Smooth muscle cell (in vitro differentiated cells): ENCODE results near the gene ANGEL2. TPM values are rescaled to one million over a fixed set of nuclear protein-coding genes. Genes with fewer than 3 reads are reported as not detected.

Experiments
- DNase-seq: peaks from one replicate; lab custom pipeline; 2025; ENCODE audit not compliant: unreplicated experiment; lab: John Stamatoyannopoulos, UW
- H2AFZ ChIP-seq: fragments of 200-600 bp; sonication (generic); 2 replicates; pipeline ENCODE4 v1.6.0; 2016; ENCODE audit warnings: antibody characterized with exemption, low read depth, mild to moderate bottlenecking
- H3F3A ChIP-seq: fragments of 200-600 bp; sonication (generic); 2 replicates; pipeline ENCODE4 v1.6.0; 2017; ENCODE audit warnings: antibody characterized with exemption, low read depth
- H3K27ac ChIP-seq: fragments of 200-600 bp; sonication (generic); 2 replicates; pipeline ENCODE4 v1.5.1; 2016; ENCODE audit warnings: low read depth, mild to moderate bottlenecking
- H3K27me3 ChIP-seq: fragments of 200-600 bp; sonication (generic); 2 replicates; pipeline ENCODE4 v1.6.1; 2016; ENCODE audit warnings: low read depth, mild to moderate bottlenecking
- H3K36me3 ChIP-seq: fragments of 200-600 bp; sonication (generic); 2 replicates; pipeline ENCODE4 v1.5.1; 2016; ENCODE audit warnings: low read depth
- H3K4me1 ChIP-seq: fragments of 200-600 bp; sonication (generic); 2 replicates; pipeline ENCODE4 v1.5.1; 2016; ENCODE audit warnings: low read depth
- H3K4me2 ChIP-seq: fragments of 200-600 bp; sonication (generic); 2 replicates; pipeline ENCODE4 v1.6.0; 2016; ENCODE audit warnings: mild to moderate bottlenecking
- H3K4me3 ChIP-seq: fragments of 200-600 bp; sonication (generic); 2 replicates; pipeline ENCODE4 v1.5.1; 2016; ENCODE audit warnings: mild to moderate bottlenecking
- H3K79me2 ChIP-seq: fragments of 200-600 bp; sonication (generic); 2 replicates; pipeline ENCODE4 v1.6.0; 2016; ENCODE audit warnings: low read depth, mild to moderate bottlenecking
- H3K9ac ChIP-seq: fragments of 200-600 bp; sonication (generic); 2 replicates; pipeline ENCODE4 v1.6.0; 2016; ENCODE audit warnings: low read depth
- H3K9me3 ChIP-seq: fragments of 200-600 bp; sonication (generic); replicated peaks from 2 replicates; pipeline ENCODE4 v1.5.1; 2016; ENCODE audit warnings: low read depth
- H4K20me1 ChIP-seq: fragments of 200-600 bp; sonication (generic); 2 replicates; pipeline ENCODE4 v1.6.0; 2016; ENCODE audit warnings: low read depth
- WGBS: methylation state at CpG from one replicate; pipeline ENCODE4 v1.1.7; 2016; ENCODE audit warnings: low lambda C conversion rate; 5-methylcytosine and 5-hydroxymethylcytosine counted together
- polyA plus RNA-seq: library from polyadenylated mRNA; unstranded; fragments of >200 nt; fragmentation: Nextera tagmentation; extraction: Ambion mirVana; gene quantifications from 2 replicates; pipeline ENCODE4 v1.2.1, GENCODE V29; 2016
- total RNA-seq: library from RNA; depleted of rRNA; stranded (reverse); fragments of >200 nt; gene quantifications from 2 replicates; pipeline ENCODE4 v1.2.3, GENCODE V29; 2014
- TF ChIP-seq, protein P1 (sequence below): fragments of 200-600 bp; sonication (generic); IDR thresholded peaks from 2 replicates; pipeline ENCODE4 v1.5.1; 2017; ENCODE audit warnings: borderline replicate concordance, mild to moderate bottlenecking, antibody characterized with exemption; ENCODE audit not compliant: insufficient read depth, poor library complexity, severe bottlenecking

Gene ANGEL2
- total and polyA plus RNA-seq, 2 experiments from 2014 or later = 13.1 to 29.7 TPM

- WGBS = 87% methylated on average over 2 of the region's 2 CpGs
- H3K36me3 ChIP-seq = no peaks in the 10 kb centered on the region
- TF ChIP-seq, protein P1, sequence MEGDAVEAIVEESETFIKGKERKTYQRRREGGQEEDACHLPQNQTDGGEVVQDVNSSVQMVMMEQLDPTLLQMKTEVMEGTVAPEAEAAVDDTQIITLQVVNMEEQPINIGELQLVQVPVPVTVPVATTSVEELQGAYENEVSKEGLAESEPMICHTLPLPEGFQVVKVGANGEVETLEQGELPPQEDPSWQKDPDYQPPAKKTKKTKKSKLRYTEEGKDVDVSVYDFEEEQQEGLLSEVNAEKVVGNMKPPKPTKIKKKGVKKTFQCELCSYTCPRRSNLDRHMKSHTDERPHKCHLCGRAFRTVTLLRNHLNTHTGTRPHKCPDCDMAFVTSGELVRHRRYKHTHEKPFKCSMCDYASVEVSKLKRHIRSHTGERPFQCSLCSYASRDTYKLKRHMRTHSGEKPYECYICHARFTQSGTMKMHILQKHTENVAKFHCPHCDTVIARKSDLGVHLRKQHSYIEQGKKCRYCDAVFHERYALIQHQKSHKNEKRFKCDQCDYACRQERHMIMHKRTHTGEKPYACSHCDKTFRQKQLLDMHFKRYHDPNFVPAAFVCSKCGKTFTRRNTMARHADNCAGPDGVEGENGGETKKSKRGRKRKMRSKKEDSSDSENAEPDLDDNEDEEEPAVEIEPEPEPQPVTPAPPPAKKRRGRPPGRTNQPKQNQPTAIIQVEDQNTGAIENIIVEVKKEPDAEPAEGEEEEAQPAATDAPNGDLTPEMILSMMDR = no peak
Measured at GRCh38 chr1:213054142-213054541, 38.5 kb upstream of the ANGEL2 start.

GRCh38 chr1:213053455-213053854, 37.8 kb upstream of the ANGEL2 start:
- Histone ChIP-seq H4K20me1 (peaks cover 62% of the 10 kb centered on the region), H3K27me3 (no peaks in the 10 kb centered on the region), H3K4me3 (no peak overlapping the region), H3K79me2 (peaks cover 69% of the 10 kb centered on the region), H3K9me3 (no peaks in the 10 kb centered on the region), H3K4me1 (peaks cover 7% of the 10 kb centered on the region), H3K4me2 (peak overlapping the region; percentile 95), H3K27ac (no peak overlapping the region), H3K9ac (no peak overlapping the region), H3K36me3 (no peaks in the 10 kb centered on the region), H2AFZ (no peak overlapping the region), H3F3A (peaks cover 6% of the 10 kb centered on the region)
- TF ChIP-seq, protein P1 = no peak
- no peak for DNase-seq

More at GRCh38 chr1:213054142-213054541, 38.5 kb upstream of the ANGEL2 start:
- no peak for DNase-seq
- Histone ChIP-seq H3K4me3 (no peak overlapping the region), H3K4me2 (no peak overlapping the region), H2AFZ (no peak overlapping the region), H3K27me3 (no peaks in the 10 kb centered on the region), H3K9ac (no peak overlapping the region), H3K9me3 (no peaks in the 10 kb centered on the region), H3K27ac (no peak overlapping the region), H3K4me1 (peaks cover 7% of the 10 kb centered on the region), H4K20me1 (peaks cover 68% of the 10 kb centered on the region), H3K79me2 (peaks cover 76% of the 10 kb centered on the region), H3F3A (peaks cover 6% of the 10 kb centered on the region)

- no peaks in the 10 kb centered on the region for H3K27me3 ChIP-seq
- peak overlapping the region; percentile 78 for H3K9ac ChIP-seq
- WGBS = 28% methylated on average over 2 of the region's 2 CpGs
- H3K9me3 ChIP-seq = no peaks in the 10 kb centered on the region
- H3K4me2 ChIP-seq = peak overlapping the region; percentile 95
- TF ChIP-seq, protein P1 = no peak
- peak overlapping the region; percentile 80 for H3K27ac ChIP-seq
- no peaks in the 10 kb centered on the region for H3K36me3 ChIP-seq
- peaks cover 53% of the 10 kb centered on the region for H3K79me2 ChIP-seq
- DNase-seq = no peak
- H3K4me3 ChIP-seq = peak overlapping the region; percentile 94
- peaks cover 7% of the 10 kb centered on the region for H3K4me1 ChIP-seq
- H4K20me1 ChIP-seq = peaks cover 50% of the 10 kb centered on the region
- peaks cover 6% of the 10 kb centered on the region for H3F3A ChIP-seq
- peak overlapping the region; percentile 100 for H2AFZ ChIP-seq
Measured at GRCh38 chr1:213051881-213052202, 36.2 kb upstream of the ANGEL2 start.

- Histone ChIP-seq H3K27ac (peak within 1 kb of the TSS; percentile 80), H3K27me3 (no peaks in the 10 kb centered on the region), H3K4me3 (peak within 1 kb of the TSS; percentile 94), H2AFZ (peak within 1 kb of the TSS; percentile 100), H4K20me1 (peaks cover 44% of the 10 kb centered on the region), H3F3A (peaks cover 9% of the 10 kb centered on the region), H3K4me1 (peaks cover 7% of the 10 kb centered on the region), H3K9me3 (no peaks in the 10 kb centered on the region), H3K79me2 (peaks cover 47% of the 10 kb centered on the region), H3K36me3 (no peaks in the 10 kb centered on the region), H3K9ac (peak within 1 kb of the TSS; percentile 78), H3K4me2 (peak within 1 kb of the TSS; percentile 95)
- WGBS = 1% methylated on average over 38 of the region's 42 CpGs
- DNase-seq = peak; percentile 54
- TF ChIP-seq, protein P1 = no peak
Measured at GRCh38 chr1:213051127-213051880, 35.6 kb upstream of the ANGEL2 start, which contains the start of gene RPS6KC1. Gene RPS6KC1, plus strand, starts transcription at chr1:213051241. Its CDS starts 164 bp downstream, at chr1:213051405.
